SK-N-SH treated with all-trans-retinoic acid at 6 μM for 48 hours (cell line): ENCODE measurements around the gene CLEC20A.

Experiments
- CREB5 ChIP-seq: fragments of 250-450 bp; sonication (Bioruptor Pico); IDR thresholded peaks from 2 replicates; pipeline ENCODE4 v1.5.1; 2020; ENCODE audit warnings: low read depth, mild to moderate bottlenecking, moderate library complexity
- ISL1 ChIP-seq: fragments of 250-450 bp; sonication (Bioruptor Pico); IDR thresholded peaks from 2 replicates; pipeline ENCODE4 v2.1.2; 2022; ENCODE audit warnings: mild to moderate bottlenecking, moderate library complexity
- PATZ1 ChIP-seq: fragments of 250-450 bp; sonication (Bioruptor Pico); IDR thresholded peaks from 2 replicates; pipeline ENCODE4 v1.8.0; 2020; ENCODE audit warnings: mild to moderate bottlenecking, moderate library complexity, borderline replicate concordance
- POU6F1 ChIP-seq: fragments of 250-450 bp; sonication (Bioruptor Pico); IDR thresholded peaks from 2 replicates; pipeline ENCODE4 v1.8.0; 2021; ENCODE audit warnings: low read depth, mild to moderate bottlenecking, moderate library complexity, borderline replicate concordance
- RARB ChIP-seq: fragments of 250-450 bp; sonication (Bioruptor Pico); IDR thresholded peaks from 2 replicates; pipeline ENCODE4 v1.8.0; 2021; ENCODE audit warnings: mild to moderate bottlenecking, moderate library complexity
- ZC3H10 ChIP-seq: fragments of 250-450 bp; sonication (Bioruptor Pico); IDR thresholded peaks from 2 replicates; pipeline ENCODE4 v1.5.1; 2021; ENCODE audit warnings: mild to moderate bottlenecking, moderate library complexity
- ZFP30 ChIP-seq: fragments of 450-650 bp; formaldehyde crosslinking; IDR thresholded peaks from 2 replicates; pipeline ENCODE4 v1.5.0; 2022; ENCODE audit warnings: mild to moderate bottlenecking, moderate library complexity
- ZNF8 ChIP-seq: fragments of 450-650 bp; formaldehyde crosslinking; IDR thresholded peaks from 2 replicates; pipeline ENCODE4 v1.5.0; 2020; ENCODE audit warnings: mild to moderate bottlenecking, moderate library complexity

GRCh38 chr1:178531887-178532286, 35.1 kb upstream of the CLEC20A start:
- TF ChIP-seq ZFP30 (CRISPR knock-in tag) (no peak), RARB (CRISPR knock-in tag) (no peak), PATZ1 (CRISPR knock-in tag) (no peak), ISL1 (no peak), ZNF8 (CRISPR knock-in tag) (no peak), ZC3H10 (CRISPR knock-in tag) (no peak), POU6F1 (CRISPR knock-in tag) (no peak), CREB5 (CRISPR knock-in tag) (no peak)
